Panc1 (cell line): ENCODE results near the gene PCCA. TPM values are rescaled to one million over a fixed set of nuclear protein-coding genes. Genes with fewer than 3 reads are reported as not detected.

Experiments used
- ATAC-seq: fragments of 200-7000 bp; cut with Tn5 transposase; 2 replicates; pipeline ENCODE4 v1.9.1; 2020; ENCODE audit warnings: mild to moderate bottlenecking, moderate library complexity
- BruUV-seq: library from RNA; stranded (reverse); fragments of 400-500 nt; replicated peaks from 2 replicates; lab custom pipeline; 2021; lab: Mats Ljungman, UMichigan
- CTCF ChIA-PET: fragments of 300-600 bp; sonication (Branson Sonifier 250); formaldehyde crosslinking; loops from one replicate; lab custom pipeline; 2022; ENCODE audit warnings: antibody characterized with exemption; lab: Charles Lee
- POLR2A ChIA-PET: fragments of 300-600 bp; sonication (Branson Sonifier 250); formaldehyde crosslinking; loops from one replicate; lab custom pipeline; 2022; ENCODE audit warnings: antibody characterized with exemption; lab: Charles Lee
- DNase-seq: peaks from one replicate; pipeline ENCODE4 v3.0.0-alpha.2; 2010; ENCODE audit warnings: low read depth, low spot score
- H3K27ac ChIP-seq: 2 replicates; pipeline ENCODE4 v1.5.1; 2011; ENCODE audit warnings: mild to moderate bottlenecking, low read length, inconsistent platforms
- H3K27me3 ChIP-seq: fragments of 200-500 bp; sonication (Bioruptor generic); 2 replicates; pipeline ENCODE4 v1.6.0; 2014; ENCODE audit warnings: low read length, inconsistent platforms; ENCODE audit not compliant: control insufficient read depth, insufficient read depth
- H3K36me3 ChIP-seq: fragments of 200-500 bp; sonication (Bioruptor generic); 2 replicates; pipeline ENCODE4 v1.5.1; 2014; ENCODE audit warnings: inconsistent platforms, mild to moderate bottlenecking, low read length, moderate library complexity; ENCODE audit not compliant: control insufficient read depth, insufficient read depth
- H3K4me1 ChIP-seq: 2 replicates; pipeline ENCODE4 v1.5.1; 2011; ENCODE audit warnings: inconsistent platforms, mild to moderate bottlenecking, low read length, moderate library complexity; ENCODE audit not compliant: control insufficient read depth, insufficient read depth
- H3K4me3 ChIP-seq, 2 experiments: 2 replicates each; pipeline ENCODE4 v1.5.1; 2011 to 2012; ENCODE audit warnings: low read depth in 2 of 2, low read length in 2 of 2, mild to moderate bottlenecking in 2 of 2, inconsistent platforms in 1 of 2, moderate library complexity in 1 of 2
- H3K9me3 ChIP-seq: fragments of 200-500 bp; sonication (Bioruptor generic); 2 replicates; pipeline ENCODE4 v1.5.1; 2014; ENCODE audit warnings: low read depth, mild to moderate bottlenecking, inconsistent platforms, low read length, moderate library complexity; ENCODE audit not compliant: control insufficient read depth, insufficient read depth
- POLR2AphosphoS5 ChIP-seq: IDR thresholded peaks from 2 replicates; pipeline ENCODE4 v1.6.1; 2012; ENCODE audit warnings: mild to moderate bottlenecking, low read depth, low read length, moderate library complexity
- SIN3A ChIP-seq: IDR thresholded peaks from 2 replicates; pipeline ENCODE4 v1.6.1; 2012; ENCODE audit warnings: low read depth, mild to moderate bottlenecking, low read length, moderate library complexity, borderline replicate concordance; ENCODE audit not compliant: insufficient read depth
- TCF7L2 ChIP-seq: IDR thresholded peaks from 2 replicates; pipeline ENCODE4 v1.6.1; 2011; ENCODE audit warnings: mild to moderate bottlenecking, low read depth, low read length, inconsistent platforms
- in situ Hi-C: cut with HindIII; loops from 2 replicates; pipeline ENCODE4 v1.10.0; 2016; ENCODE audit warnings: low sequenced_read_pairs, low pct_unique_long_range_greater_than_20kb
- intact Hi-C: fragments of 100-400 bp; cut with micrococcal nuclease; formaldehyde crosslinking; loops from one replicate; pipeline ENCODE4 v1.10.0; 2022; ENCODE audit not compliant: unreplicated experiment
- total RNA-seq: library from RNA; stranded (reverse); gene quantifications from one replicate; pipeline ENCODE4 v1.2.1, GENCODE V29; 2021; ENCODE audit not compliant: unreplicated experiment
- TF ChIP-seq, protein P1 (sequence below): fragments of 450-650 bp; IDR thresholded peaks from 2 replicates; pipeline ENCODE4 v1.5.1; 2017; ENCODE audit warnings: mild to moderate bottlenecking
- TF ChIP-seq, protein P2 (sequence below), 2 experiments: IDR thresholded peaks; 2 replicates each; pipeline ENCODE4 v1.6.1; 2011 to 2012; ENCODE audit warnings: low read depth in 2 of 2, control low read depth in 1 of 2, low read length in 1 of 2, mild to moderate bottlenecking in 1 of 2, moderate library complexity in 1 of 2; ENCODE audit not compliant: insufficient read depth in 1 of 2

Gene PCCA
- total RNA-seq, 1 experiment from 2014 or later: 14.7 TPM

DNA sequence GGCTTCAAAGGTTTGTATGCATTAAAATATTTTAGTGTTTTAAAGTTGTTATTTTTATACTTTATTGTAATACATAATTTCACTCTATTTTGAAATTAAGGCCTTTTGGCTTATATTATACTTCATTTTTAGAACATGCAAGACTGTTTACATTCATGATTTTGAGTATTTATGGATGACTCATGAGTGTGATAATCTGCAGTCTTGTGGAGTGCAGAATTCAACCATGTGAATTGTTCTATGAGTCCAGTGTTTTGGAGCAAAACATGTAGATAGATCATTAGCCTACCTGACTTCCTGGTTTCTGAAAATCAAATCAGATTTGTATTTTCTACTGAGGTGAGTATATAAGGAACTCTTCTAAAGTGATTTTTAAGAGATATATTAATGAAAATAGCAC, 241.8 kb downstream of the PCCA start:
- H3K4me1 ChIP-seq: no peaks in the 10 kb centered on the region
- ChIA-PET CTCF (no interaction called here), POLR2A (no interaction called here)
- BruUV-seq: no TSS peak
- H3K36me3 ChIP-seq: no peaks in the 10 kb centered on the region; the same call in 1 of the 2 replicates
- TF ChIP-seq, protein P1, sequence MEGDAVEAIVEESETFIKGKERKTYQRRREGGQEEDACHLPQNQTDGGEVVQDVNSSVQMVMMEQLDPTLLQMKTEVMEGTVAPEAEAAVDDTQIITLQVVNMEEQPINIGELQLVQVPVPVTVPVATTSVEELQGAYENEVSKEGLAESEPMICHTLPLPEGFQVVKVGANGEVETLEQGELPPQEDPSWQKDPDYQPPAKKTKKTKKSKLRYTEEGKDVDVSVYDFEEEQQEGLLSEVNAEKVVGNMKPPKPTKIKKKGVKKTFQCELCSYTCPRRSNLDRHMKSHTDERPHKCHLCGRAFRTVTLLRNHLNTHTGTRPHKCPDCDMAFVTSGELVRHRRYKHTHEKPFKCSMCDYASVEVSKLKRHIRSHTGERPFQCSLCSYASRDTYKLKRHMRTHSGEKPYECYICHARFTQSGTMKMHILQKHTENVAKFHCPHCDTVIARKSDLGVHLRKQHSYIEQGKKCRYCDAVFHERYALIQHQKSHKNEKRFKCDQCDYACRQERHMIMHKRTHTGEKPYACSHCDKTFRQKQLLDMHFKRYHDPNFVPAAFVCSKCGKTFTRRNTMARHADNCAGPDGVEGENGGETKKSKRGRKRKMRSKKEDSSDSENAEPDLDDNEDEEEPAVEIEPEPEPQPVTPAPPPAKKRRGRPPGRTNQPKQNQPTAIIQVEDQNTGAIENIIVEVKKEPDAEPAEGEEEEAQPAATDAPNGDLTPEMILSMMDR: no peak
- TF ChIP-seq TCF7L2: no peak
- TF ChIP-seq POLR2AphosphoS5: no peak
- TF ChIP-seq, protein P2, sequence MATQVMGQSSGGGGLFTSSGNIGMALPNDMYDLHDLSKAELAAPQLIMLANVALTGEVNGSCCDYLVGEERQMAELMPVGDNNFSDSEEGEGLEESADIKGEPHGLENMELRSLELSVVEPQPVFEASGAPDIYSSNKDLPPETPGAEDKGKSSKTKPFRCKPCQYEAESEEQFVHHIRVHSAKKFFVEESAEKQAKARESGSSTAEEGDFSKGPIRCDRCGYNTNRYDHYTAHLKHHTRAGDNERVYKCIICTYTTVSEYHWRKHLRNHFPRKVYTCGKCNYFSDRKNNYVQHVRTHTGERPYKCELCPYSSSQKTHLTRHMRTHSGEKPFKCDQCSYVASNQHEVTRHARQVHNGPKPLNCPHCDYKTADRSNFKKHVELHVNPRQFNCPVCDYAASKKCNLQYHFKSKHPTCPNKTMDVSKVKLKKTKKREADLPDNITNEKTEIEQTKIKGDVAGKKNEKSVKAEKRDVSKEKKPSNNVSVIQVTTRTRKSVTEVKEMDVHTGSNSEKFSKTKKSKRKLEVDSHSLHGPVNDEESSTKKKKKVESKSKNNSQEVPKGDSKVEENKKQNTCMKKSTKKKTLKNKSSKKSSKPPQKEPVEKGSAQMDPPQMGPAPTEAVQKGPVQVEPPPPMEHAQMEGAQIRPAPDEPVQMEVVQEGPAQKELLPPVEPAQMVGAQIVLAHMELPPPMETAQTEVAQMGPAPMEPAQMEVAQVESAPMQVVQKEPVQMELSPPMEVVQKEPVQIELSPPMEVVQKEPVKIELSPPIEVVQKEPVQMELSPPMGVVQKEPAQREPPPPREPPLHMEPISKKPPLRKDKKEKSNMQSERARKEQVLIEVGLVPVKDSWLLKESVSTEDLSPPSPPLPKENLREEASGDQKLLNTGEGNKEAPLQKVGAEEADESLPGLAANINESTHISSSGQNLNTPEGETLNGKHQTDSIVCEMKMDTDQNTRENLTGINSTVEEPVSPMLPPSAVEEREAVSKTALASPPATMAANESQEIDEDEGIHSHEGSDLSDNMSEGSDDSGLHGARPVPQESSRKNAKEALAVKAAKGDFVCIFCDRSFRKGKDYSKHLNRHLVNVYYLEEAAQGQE (IDR thresholded peaks at IDR 0.05; ENCODE audit: insufficient read depth in 1 of 2, low read depth in 2 of 2, low read length in 1 of 2): no peak
- no peak for TF ChIP-seq SIN3A
- DNase-seq (no peak), ATAC-seq (no peak)
- in situ Hi-C loops: no loop called here
- no peak overlapping the region for H3K27ac ChIP-seq
- no peaks in the 10 kb centered on the region for H3K27me3 ChIP-seq
- no peak overlapping the region for H3K4me3 ChIP-seq
- intact Hi-C loops: no loop called here
- no peaks in the 10 kb centered on the region for H3K9me3 ChIP-seq

DNA sequence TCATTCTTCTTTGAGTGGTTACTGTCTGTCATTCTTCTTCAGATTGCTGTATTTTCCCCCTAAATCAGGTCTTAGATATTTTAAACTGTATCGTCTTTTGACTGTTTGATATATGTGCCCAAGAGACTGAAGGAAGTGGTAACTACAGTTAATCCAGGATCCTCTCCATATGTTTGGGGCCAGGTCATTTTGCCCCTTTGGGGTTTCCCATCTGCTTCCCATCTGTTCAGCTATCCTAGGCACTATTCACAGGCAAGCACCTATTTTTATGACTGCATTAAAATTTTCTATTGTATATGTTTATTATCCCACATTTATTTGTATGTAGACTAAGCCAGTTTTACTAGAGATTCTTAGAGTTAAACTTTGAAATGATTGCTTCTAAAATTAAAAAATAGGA, 244.2 kb downstream of the PCCA start:
- BruUV-seq: no TSS peak
- no peaks in the 10 kb centered on the region for H3K4me1 ChIP-seq
- ATAC-seq: no peak
- ChIA-PET POLR2A (no interaction called here), CTCF (no interaction called here)
- no peak for DNase-seq
- H3K9me3 ChIP-seq: no peaks in the 10 kb centered on the region
- H3K4me3 ChIP-seq: no peak overlapping the region
- in situ Hi-C loops: no loop called here
- H3K27me3 ChIP-seq: no peaks in the 10 kb centered on the region
- TF ChIP-seq, protein P2 (IDR thresholded peaks at IDR 0.05; ENCODE audit: insufficient read depth in 1 of 2, low read depth in 2 of 2, low read length in 1 of 2): no peak
- TF ChIP-seq POLR2AphosphoS5 (no peak), TCF7L2 (no peak)
- intact Hi-C loops: no loop called here
- no peaks in the 10 kb centered on the region; the same call in 1 of the 2 replicates for H3K36me3 ChIP-seq
- H3K27ac ChIP-seq: no peak overlapping the region
